Bronchial smooth muscle cell (primary cell): ENCODE measurements around the gene DCAF12L2. TPM values are rescaled to one million over a fixed set of nuclear protein-coding genes. Genes with fewer than 3 reads are reported as not detected.

Experiments used
- total RNA-seq: library from RNA; depleted of rRNA; stranded (reverse); fragments of >200 nt; gene quantifications from 2 replicates; pipeline ENCODE4 v1.2.1, GENCODE V29; 2014

Gene DCAF12L2
- total RNA-seq, result under 0.01 TPM in 1 of 2 replicates, not detected in the other

GRCh38 chrX:126165721-126166461 is at the start of gene DCAF12L2:
Gene DCAF12L2 (minus strand): TSS chrX:126166289. CDS start chrX:126165924, 365 bp downstream.

